HG02885 (cell line): ENCODE measurements around the gene DCAF5.

Source experiments
- ATAC-seq: cut with Tn5 transposase; IDR thresholded peaks from one replicate; pipeline ENCODE4 v1.9.1; 2021; ENCODE audit warnings: mild to moderate bottlenecking; ENCODE audit not compliant: unreplicated experiment, poor library complexity

DCAF5 gene

GRCh38 chr14:69013943-69014782 is 138.8 kb downstream of the DCAF5 start:
- no peak for ATAC-seq

- ATAC-seq, result no peak
These were observed 140.5 kb downstream of the DCAF5 start for GRCh38 chr14:69012256-69012953.

GRCh38 chr14:69010648-69011047 is 142.3 kb downstream of the DCAF5 start:
- no peak for ATAC-seq

GRCh38 chr14:69008421-69008884 is 144.5 kb downstream of the DCAF5 start:
- no peak for ATAC-seq

GRCh38 chr14:69006346-69006745 is 146.6 kb downstream of the DCAF5 start:
- ATAC-seq, result no peak

GRCh38 chr14:69005432-69006148 is 147.3 kb downstream of the DCAF5 start:
- no peak for ATAC-seq

GRCh38 chr14:69004731-69005431 is 148.0 kb downstream of the DCAF5 start:
- no peak for ATAC-seq

GRCh38 chr14:69003626-69004025 is 149.3 kb downstream of the DCAF5 start:
- ATAC-seq, result no peak

GRCh38 chr14:69002069-69002468 is 150.8 kb downstream of the DCAF5 start:
- ATAC-seq, result no peak

- no peak for ATAC-seq
These were observed 151.5 kb downstream of the DCAF5 start for GRCh38 chr14:69001375-69001774.
